H9 (cell line): ENCODE results near the gene GNB1L. TPM values are rescaled to one million over a fixed set of nuclear protein-coding genes. Genes with fewer than 3 reads are reported as not detected.

Experiments used
- DNase-seq: peaks from one replicate; pipeline ENCODE4 v3.0.0-alpha.2; 2017
- H2AFZ ChIP-seq: one replicate; pipeline ENCODE4 v1.6.1; 2013; ENCODE audit warnings: mild to moderate bottlenecking, low read length, control low read depth, moderate library complexity
- H2AK5ac ChIP-seq: 2 replicates; pipeline ENCODE4 v1.6.1; 2013; ENCODE audit warnings: low read length, control low read depth, mixed read lengths; ENCODE audit not compliant: insufficient read length
- H2BK120ac ChIP-seq: one replicate; pipeline ENCODE4 v1.6.1; 2013; ENCODE audit warnings: low read depth, mild to moderate bottlenecking, low read length, control low read depth, inconsistent platforms; ENCODE audit not compliant: poor library complexity, severe bottlenecking
- H2BK12ac ChIP-seq: 2 replicates; pipeline ENCODE4 v1.6.1; 2013; ENCODE audit warnings: low read length, control low read depth, mixed read lengths, low read depth; ENCODE audit not compliant: insufficient read length
- H2BK15ac ChIP-seq: 2 replicates; pipeline ENCODE4 v1.6.1; 2013; ENCODE audit warnings: low read depth, low read length, control low read depth
- H2BK20ac ChIP-seq: one replicate; pipeline ENCODE4 v1.6.1; 2013; ENCODE audit warnings: low read depth, mild to moderate bottlenecking, low read length, control low read depth, inconsistent platforms; ENCODE audit not compliant: poor library complexity, severe bottlenecking
- H2BK5ac ChIP-seq: 2 replicates; pipeline ENCODE4 v1.6.1; 2013; ENCODE audit warnings: low read length, control low read depth, mixed read lengths; ENCODE audit not compliant: insufficient read length
- H3K14ac ChIP-seq: 2 replicates; pipeline ENCODE4 v1.6.1; 2013; ENCODE audit warnings: low read length, control low read depth; ENCODE audit not compliant: insufficient read depth
- H3K18ac ChIP-seq: 2 replicates; pipeline ENCODE4 v1.6.1; 2013; ENCODE audit warnings: low read depth, mild to moderate bottlenecking, mixed read lengths, low read length, control low read depth; ENCODE audit not compliant: insufficient read length
- H3K23ac ChIP-seq: 2 replicates; pipeline ENCODE4 v1.6.1; 2013; ENCODE audit warnings: low read length, control low read depth, mixed read lengths, low read depth; ENCODE audit not compliant: insufficient read length
- H3K23me2 ChIP-seq: 2 replicates; pipeline ENCODE4 v1.6.1; 2013; ENCODE audit warnings: low read depth, mild to moderate bottlenecking, mixed read lengths, low read length, control low read depth; ENCODE audit not compliant: insufficient read length, poor library complexity, severe bottlenecking
- H3K27ac ChIP-seq: 2 replicates; pipeline ENCODE4 v1.5.1; 2013; ENCODE audit warnings: low read length, control low read depth, mixed read lengths, low read depth; ENCODE audit not compliant: insufficient read length
- H3K27me3 ChIP-seq: 2 replicates; pipeline ENCODE4 v1.6.1; 2013; ENCODE audit warnings: low read length, control low read depth, inconsistent platforms; ENCODE audit not compliant: insufficient read depth
- H3K4ac ChIP-seq: 2 replicates; pipeline ENCODE4 v1.6.1; 2013; ENCODE audit warnings: low read depth, mild to moderate bottlenecking, control low read depth, inconsistent platforms, low read length, moderate library complexity
- H3K4me1 ChIP-seq: 2 replicates; pipeline ENCODE4 v1.6.1; 2013; ENCODE audit warnings: low read length, control low read depth, inconsistent platforms; ENCODE audit not compliant: insufficient read depth
- H3K4me2 ChIP-seq: 2 replicates; pipeline ENCODE4 v1.6.1; 2013; ENCODE audit warnings: low read length, control low read depth, mixed read lengths; ENCODE audit not compliant: insufficient read length, insufficient read depth
- H3K56ac ChIP-seq: 2 replicates; pipeline ENCODE4 v1.6.1; 2013; ENCODE audit warnings: low read depth, mild to moderate bottlenecking, mixed read lengths, low read length, control low read depth; ENCODE audit not compliant: insufficient read length
- H3K79me1 ChIP-seq: 2 replicates; pipeline ENCODE4 v1.6.1; 2013; ENCODE audit warnings: low read depth, mild to moderate bottlenecking, moderate library complexity, low read length, control low read depth, inconsistent platforms; ENCODE audit not compliant: insufficient read depth, poor library complexity, severe bottlenecking
- H3K79me2 ChIP-seq: 2 replicates; pipeline ENCODE4 v1.6.1; 2013; ENCODE audit warnings: low read length, control low read depth, inconsistent platforms; ENCODE audit not compliant: insufficient read depth
- H3K9ac ChIP-seq: 2 replicates; pipeline ENCODE4 v1.6.1; 2013; ENCODE audit warnings: low read length, control low read depth, mixed read lengths; ENCODE audit not compliant: insufficient read length; ENCODE audit errors: extremely low read depth
- H3K9me3 ChIP-seq: one replicate; pipeline ENCODE4 v1.6.1; 2013; ENCODE audit warnings: low read depth, low read length, inconsistent platforms; ENCODE audit not compliant: control insufficient read depth
- H3T11ph ChIP-seq: one replicate; pipeline ENCODE4 v1.6.1; 2013; ENCODE audit warnings: mild to moderate bottlenecking, low read length, control low read depth, inconsistent platforms
- H4K20me1 ChIP-seq: one replicate; pipeline ENCODE4 v1.6.1; 2013; ENCODE audit not compliant: control insufficient read depth, insufficient read length, insufficient read depth
- H4K5ac ChIP-seq: 2 replicates; pipeline ENCODE4 v1.6.1; 2013; ENCODE audit warnings: low read depth, mild to moderate bottlenecking, mixed read lengths, low read length, control low read depth; ENCODE audit not compliant: insufficient read length
- H4K8ac ChIP-seq: replicated peaks from 2 replicates; pipeline ENCODE4 v1.6.1; 2013; ENCODE audit warnings: low read length, control low read depth, mixed read lengths, low read depth; ENCODE audit not compliant: insufficient read length
- H4K91ac ChIP-seq: 2 replicates; pipeline ENCODE4 v1.6.1; 2013; ENCODE audit warnings: low read depth, mild to moderate bottlenecking, moderate library complexity, mixed read lengths, low read length, control low read depth; ENCODE audit not compliant: insufficient read length
- H3K27ac Mint-ChIP-seq, 3 experiments: 2 replicates in 2 of 3; 3 replicates in 1 of 3; pipeline ENCODE4 v1.8.0; 2020 to 2021; ENCODE audit warnings: mixed read lengths in 3 of 3, mild to moderate bottlenecking in 1 of 3, moderate library complexity in 1 of 3
- H3K27me3 Mint-ChIP-seq: 2 replicates; pipeline ENCODE4 v1.8.0; 2021; ENCODE audit warnings: low read depth, mild to moderate bottlenecking, moderate library complexity, mixed read lengths
- H3K36me3 Mint-ChIP-seq, 3 experiments: 2 replicates in 2 of 3; 3 replicates in 1 of 3; pipeline ENCODE4 v1.8.0; 2020 to 2021; ENCODE audit warnings: low read depth in 3 of 3, mixed read lengths in 3 of 3; ENCODE audit not compliant: insufficient read depth in 1 of 3
- H3K4me1 Mint-ChIP-seq, 2 experiments: 2 replicates each; pipeline ENCODE4 v1.8.0; 2020; ENCODE audit warnings: mixed read lengths in 2 of 2
- H3K4me3 Mint-ChIP-seq, 2 experiments: 2 replicates in 1 of 2; 3 replicates in 1 of 2; pipeline ENCODE4 v1.8.0; 2020 to 2021; ENCODE audit warnings: mild to moderate bottlenecking in 2 of 2, mixed read lengths in 2 of 2, moderate library complexity in 1 of 2
- H3K9me3 Mint-ChIP-seq, 2 experiments: 2 replicates in 1 of 2; 3 replicates in 1 of 2; pipeline ENCODE4 v1.8.0; 2020; ENCODE audit warnings: mild to moderate bottlenecking in 2 of 2, mixed read lengths in 2 of 2, moderate library complexity in 1 of 2
- CTCF ChIP-seq: fragments of 200-600 bp; sonication (generic); conservative IDR thresholded peaks from 3 replicates; pipeline ENCODE4 v1.8.0; 2021; ENCODE audit warnings: antibody characterized with exemption, mild to moderate bottlenecking
- WGBS: extraction: QIAGEN DNeasy Blood & Tissue Kit; methylation state at CpG from one replicate; pipeline ENCODE4 v1.1.7; 2013; ENCODE audit warnings: missing lambda C conversion rate, low lambda C conversion rate, mixed read lengths; ENCODE audit not compliant: insufficient read length; ENCODE audit errors: extremely low coverage; 5-methylcytosine and 5-hydroxymethylcytosine counted together
- total RNA-seq: library from RNA; stranded (reverse); gene quantifications from 2 replicates; pipeline ENCODE4 v1.2.1, GENCODE V29; 2021

The GNB1L gene
- total RNA-seq, 1 experiment from 2014 or later, result 22.4 TPM

GRCh38 chr22:19737846-19738663 lies 116.6 kb downstream of the GNB1L start:
- no peak overlapping the region for H3K27ac ChIP-seq
- no peak overlapping the region for H3K4me2 ChIP-seq
- H3K14ac ChIP-seq, result no peak overlapping the region
- H3K4ac ChIP-seq, result no peak overlapping the region
- no peak overlapping the region for H2BK5ac ChIP-seq
- WGBS, result no CpG with 5 or more reads among the region's 17 CpGs
- H2BK20ac ChIP-seq, result no peak overlapping the region
- no peaks in the 10 kb centered on the region for H3K9me3 ChIP-seq
- no peak overlapping the region for H3K9ac ChIP-seq
- Mint-ChIP-seq H3K36me3 (no peaks in the 10 kb centered on the region), H3K4me3 (no peak overlapping the region; a peak in 1 of 5 replicates), H3K4me1 (peaks cover 6 to 12% of the 10 kb centered on the region in 2 experiments), H3K27me3 (peaks cover 11% of the 10 kb centered on the region), H3K9me3 (no peaks in the 10 kb centered on the region), H3K27ac (no peak overlapping the region; a peak in 1 of 7 replicates)
- H4K20me1 ChIP-seq, result no peaks in the 10 kb centered on the region
- H4K91ac ChIP-seq, result no peak overlapping the region
- no peak overlapping the region for H3K23ac ChIP-seq
- H3K79me2 ChIP-seq, result no peaks in the 10 kb centered on the region
- DNase-seq, result no peak
- H2BK15ac ChIP-seq, result no peak overlapping the region
- no peak overlapping the region for H2BK12ac ChIP-seq
- H4K5ac ChIP-seq, result no peak overlapping the region
- no peak overlapping the region for H2AK5ac ChIP-seq
- H3T11ph ChIP-seq, result no peak overlapping the region
- H3K79me1 ChIP-seq, result no peaks in the 10 kb centered on the region
- no peak overlapping the region for H3K18ac ChIP-seq
- no peaks in the 10 kb centered on the region for H3K4me1 ChIP-seq
- H2BK120ac ChIP-seq, result no peak overlapping the region
- no peaks in the 10 kb centered on the region for H3K27me3 ChIP-seq
- H4K8ac ChIP-seq, result no peak overlapping the region
- no peaks in the 10 kb centered on the region for H3K23me2 ChIP-seq
- H2AFZ ChIP-seq, result no peak overlapping the region
- H3K56ac ChIP-seq, result no peak overlapping the region
- TF ChIP-seq CTCF, result no peak
